Measurements from ENCODE around the gene CAPN13.
"Not testable (repeated sequence)": the region's sequence is repeated elsewhere in the genome, so short reads cannot be mapped to it uniquely, and the experiment has no call there.

DNA sequence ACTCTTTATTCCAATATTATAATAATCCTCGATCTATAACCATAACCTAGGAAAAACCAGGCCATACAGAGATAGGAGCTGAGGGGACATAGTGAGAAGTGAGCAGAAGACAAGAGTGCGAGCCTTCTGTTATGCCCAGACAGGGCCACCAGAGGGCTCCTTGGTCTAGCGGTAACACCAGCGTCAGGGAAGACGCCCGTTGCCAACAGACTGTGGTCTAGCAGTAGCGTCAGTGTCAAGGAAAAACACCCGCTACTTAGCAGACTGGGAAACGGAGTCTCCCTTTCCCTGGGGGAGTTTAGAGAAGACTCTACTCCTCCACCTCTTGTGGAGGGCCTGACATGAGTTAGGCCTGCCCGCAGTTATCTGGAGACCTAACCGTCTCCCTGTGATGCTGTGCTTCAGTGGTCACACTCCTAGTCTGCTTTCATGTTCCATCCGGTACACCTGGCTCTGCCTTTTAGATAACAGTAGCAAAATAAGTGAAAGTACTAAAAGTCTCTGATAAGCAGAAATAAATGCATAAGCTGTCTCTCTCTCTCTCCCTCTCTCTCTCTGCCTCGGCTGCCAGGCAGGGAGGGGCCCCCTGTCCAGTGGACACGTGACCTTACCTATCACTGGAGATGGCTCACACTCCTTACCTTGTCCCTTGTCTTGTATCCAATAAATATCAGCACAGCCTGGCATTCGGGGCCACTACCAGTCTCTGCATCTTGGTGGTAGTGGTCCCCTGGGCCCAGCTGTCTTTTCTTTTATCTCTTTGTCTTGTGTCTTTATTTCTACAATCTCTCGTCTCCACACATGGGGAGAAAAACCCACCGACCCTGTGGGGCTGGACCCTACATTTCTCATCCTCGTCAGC is 109.8 kb downstream of the CAPN13 start:
- TF ChIP-seq, protein P1, sequence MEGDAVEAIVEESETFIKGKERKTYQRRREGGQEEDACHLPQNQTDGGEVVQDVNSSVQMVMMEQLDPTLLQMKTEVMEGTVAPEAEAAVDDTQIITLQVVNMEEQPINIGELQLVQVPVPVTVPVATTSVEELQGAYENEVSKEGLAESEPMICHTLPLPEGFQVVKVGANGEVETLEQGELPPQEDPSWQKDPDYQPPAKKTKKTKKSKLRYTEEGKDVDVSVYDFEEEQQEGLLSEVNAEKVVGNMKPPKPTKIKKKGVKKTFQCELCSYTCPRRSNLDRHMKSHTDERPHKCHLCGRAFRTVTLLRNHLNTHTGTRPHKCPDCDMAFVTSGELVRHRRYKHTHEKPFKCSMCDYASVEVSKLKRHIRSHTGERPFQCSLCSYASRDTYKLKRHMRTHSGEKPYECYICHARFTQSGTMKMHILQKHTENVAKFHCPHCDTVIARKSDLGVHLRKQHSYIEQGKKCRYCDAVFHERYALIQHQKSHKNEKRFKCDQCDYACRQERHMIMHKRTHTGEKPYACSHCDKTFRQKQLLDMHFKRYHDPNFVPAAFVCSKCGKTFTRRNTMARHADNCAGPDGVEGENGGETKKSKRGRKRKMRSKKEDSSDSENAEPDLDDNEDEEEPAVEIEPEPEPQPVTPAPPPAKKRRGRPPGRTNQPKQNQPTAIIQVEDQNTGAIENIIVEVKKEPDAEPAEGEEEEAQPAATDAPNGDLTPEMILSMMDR (IDR thresholded peaks at IDR 0.05; ENCODE audit: low read length), result not testable (repeated sequence)
- not testable (repeated sequence) for TF ChIP-seq EZH2 (optimal IDR thresholded peaks at IDR 0.05; ENCODE audit: low read depth, low read length)
